PC-9 (cell line): ENCODE data around the gene NHS. TPM values are rescaled to one million over a fixed set of nuclear protein-coding genes. Genes with fewer than 3 reads are reported as not detected.

Source experiments
- BruUV-seq: library from RNA; stranded (reverse); fragments of 400-500 nt; replicated peaks from 2 replicates; lab custom pipeline; 2021; lab: Mats Ljungman, UMichigan
- CTCF ChIA-PET: fragments of 300-600 bp; sonication (Branson Sonifier 250); formaldehyde crosslinking; loops from one replicate; lab custom pipeline; 2022; ENCODE audit warnings: antibody characterized with exemption; lab: Charles Lee
- POLR2A ChIA-PET: fragments of 300-600 bp; sonication (Branson Sonifier 250); formaldehyde crosslinking; loops from one replicate; lab custom pipeline; 2022; ENCODE audit warnings: antibody characterized with exemption; ENCODE audit not compliant: unreplicated experiment; lab: Charles Lee
- DNase-seq, 2 experiments: peaks; one replicate each; pipeline versions ENCODE4 v3.0.0 to v3.0.0-alpha.2; 2015 to 2022; ENCODE audit warnings: mixed read lengths in 1 of 2
- H2AFZ ChIP-seq: fragments of 200-600 bp; sonication (generic); 2 replicates; pipeline ENCODE4 v1.8.1; 2017; ENCODE audit warnings: antibody characterized with exemption
- H3F3A ChIP-seq: fragments of 200-600 bp; sonication (generic); 2 replicates; pipeline ENCODE4 v1.8.1; 2017; ENCODE audit warnings: antibody characterized with exemption, mild to moderate bottlenecking, low read depth; ENCODE audit not compliant: insufficient read depth
- H3K27ac ChIP-seq: fragments of 200-600 bp; sonication (generic); 2 replicates; pipeline ENCODE4 v1.6.1; 2016; ENCODE audit warnings: mixed run types
- H3K27me3 ChIP-seq: fragments of 200-600 bp; sonication (generic); 2 replicates; pipeline ENCODE4 v1.6.1; 2016; ENCODE audit warnings: low read depth, mixed run types; ENCODE audit not compliant: insufficient read depth
- H3K36me3 ChIP-seq: fragments of 200-600 bp; sonication (generic); 2 replicates; pipeline ENCODE4 v1.6.1; 2016; ENCODE audit warnings: low read depth, mixed run types
- H3K4me1 ChIP-seq: fragments of 200-600 bp; sonication (generic); replicated peaks from 2 replicates; pipeline ENCODE4 v1.6.1; 2016; ENCODE audit warnings: mixed run types; ENCODE audit not compliant: insufficient read depth
- H3K4me2 ChIP-seq: fragments of 200-600 bp; sonication (generic); 2 replicates; pipeline ENCODE4 v1.6.1; 2017; ENCODE audit warnings: mixed run types
- H3K4me3 ChIP-seq: fragments of 200-600 bp; sonication (generic); 2 replicates; pipeline ENCODE4 v1.6.1; 2016; ENCODE audit warnings: mixed run types
- H3K79me2 ChIP-seq: fragments of 200-600 bp; sonication (generic); 2 replicates; pipeline ENCODE4 v1.6.1; 2017; ENCODE audit warnings: low read depth, mixed run types
- H3K9me2 ChIP-seq: fragments of 200-600 bp; sonication (generic); 2 replicates; pipeline ENCODE4 v1.8.1; 2017; ENCODE audit warnings: mild to moderate bottlenecking; ENCODE audit not compliant: insufficient read depth
- H3K9me3 ChIP-seq: fragments of 200-600 bp; sonication (generic); 2 replicates; pipeline ENCODE4 v1.8.1; 2016; ENCODE audit warnings: low read depth; ENCODE audit not compliant: insufficient read depth
- H4K20me1 ChIP-seq: fragments of 200-600 bp; sonication (generic); 2 replicates; pipeline ENCODE4 v1.8.1; 2017; ENCODE audit not compliant: insufficient read depth
- CTCF ChIP-seq: fragments of 200-600 bp; sonication (generic); conservative IDR thresholded peaks from 2 replicates; pipeline ENCODE4 v1.6.1; 2017; ENCODE audit warnings: mixed run types, antibody characterized with exemption, mild to moderate bottlenecking, moderate library complexity
- EZH2 ChIP-seq: fragments of 200-600 bp; sonication (generic); IDR thresholded peaks from 2 replicates; pipeline ENCODE4 v1.8.0; 2017; ENCODE audit warnings: antibody characterized with exemption, low read depth
- intact Hi-C: fragments of 100-400 bp; cut with micrococcal nuclease; formaldehyde crosslinking; loops from one replicate; pipeline ENCODE4 v1.10.0; 2022; ENCODE audit not compliant: unreplicated experiment
- total RNA-seq: library from RNA; stranded (reverse); gene quantifications from 2 replicates; pipeline ENCODE4 v1.2.3, GENCODE V29; 2021

Gene NHS
- total RNA-seq, 1 experiment from 2014 or later, result 6.7 TPM

- no peak overlapping the region for H3K4me3 ChIP-seq
- no peaks in the 10 kb centered on the region for H3K9me3 ChIP-seq
- ChIA-PET POLR2A (no interaction called here), CTCF (no interaction called here)
- peaks cover 10% of the 10 kb centered on the region for H3K79me2 ChIP-seq
- H2AFZ ChIP-seq, result no peak overlapping the region
- DNase-seq, result no peak
- H3K4me1 ChIP-seq, result no peaks in the 10 kb centered on the region
- H3K27me3 ChIP-seq, result no peaks in the 10 kb centered on the region
- H3F3A ChIP-seq, result 0 out of 2 replicates have a peak, but pooled peaks cover 4% of the 10 kb centered on the region
- H3K9me2 ChIP-seq, result no peaks in the 10 kb centered on the region
- H3K27ac ChIP-seq, result no peak overlapping the region
- TF ChIP-seq CTCF, result no peak
- no peak for TF ChIP-seq EZH2
- H3K36me3 ChIP-seq, result no peaks in the 10 kb centered on the region
- intact Hi-C loops, result loop anchor here (10.0 kb wide), 1 partner anchor 193 kb away; no protein-coding TSS in a partner anchor
- no peak overlapping the region for H3K4me2 ChIP-seq
- BruUV-seq, result no TSS peak
- H4K20me1 ChIP-seq, result no peaks in the 10 kb centered on the region
Measured at GRCh38 chrX:17372052-17372451, 2.9 kb upstream of the NHS start.

GRCh38 chrX:17373337-17373736 is 1.7 kb upstream of the NHS start:
- no TSS peak for BruUV-seq
- intact Hi-C loops, result loop anchor here (10.0 kb wide), 1 partner anchor 191 kb away; no protein-coding TSS in a partner anchor
- CTCF ChIA-PET, result no interaction called here

GRCh38 chrX:17375367-17375636 is 302 bp downstream of the NHS start:
- no peak for TF ChIP-seq CTCF
- TF ChIP-seq EZH2, result no peak

More at GRCh38 chrX:17373337-17373736, 1.7 kb upstream of the NHS start:
- Histone ChIP-seq H3K4me3 (no peak overlapping the region), H3F3A (peaks cover 10% of the 10 kb centered on the region; the same call in 1 of the 2 replicates), H3K9me3 (no peaks in the 10 kb centered on the region), H3K36me3 (no peaks in the 10 kb centered on the region), H3K79me2 (peaks cover 21% of the 10 kb centered on the region), H2AFZ (no peak overlapping the region), H3K27me3 (no peaks in the 10 kb centered on the region), H3K27ac (no peak overlapping the region), H4K20me1 (no peaks in the 10 kb centered on the region), H3K4me1 (peaks cover 5% of the 10 kb centered on the region), H3K9me2 (no peaks in the 10 kb centered on the region), H3K4me2 (no peak overlapping the region)
- POLR2A ChIA-PET, result no interaction called here
- TF ChIP-seq EZH2 (no peak), CTCF (no peak)
- DNase-seq, result no peak

More at GRCh38 chrX:17375367-17375636, 302 bp downstream of the NHS start:
- CTCF ChIA-PET, result no interaction called here
- Histone ChIP-seq H3K9me3 (no peaks in the 10 kb centered on the region), H3K27ac (0 out of 2 replicates have a peak overlapping the region, but pooled peaks have one; percentile 16), H2AFZ (peak overlapping the region; percentile 76), H3K4me3 (peak overlapping the region; percentile 83), H3K4me1 (peaks cover 18% of the 10 kb centered on the region), H3K4me2 (peak overlapping the region; percentile 92), H3F3A (peaks cover 10% of the 10 kb centered on the region; the same call in 1 of the 2 replicates), H3K9me2 (no peaks in the 10 kb centered on the region), H3K79me2 (peaks cover 41% of the 10 kb centered on the region), H3K27me3 (no peaks in the 10 kb centered on the region), H4K20me1 (no peaks in the 10 kb centered on the region), H3K36me3 (no peaks in the 10 kb centered on the region)
- BruUV-seq, result no TSS peak
- no peak for DNase-seq
- POLR2A ChIA-PET, result interaction anchor here (0.7 kb wide), 1 partner anchor 362 kb away, joined by 3 read pairs; no protein-coding TSS in a partner anchor
- intact Hi-C loops, result loop anchor here (1.0 to 10.0 kb wide), 6 partner anchors 133 to 549 kb away; no protein-coding TSS in a partner anchor
